CD14-positive monocyte (primary cell): ENCODE data around the gene TBX22. TPM values are rescaled to one million over a fixed set of nuclear protein-coding genes. Genes with fewer than 3 reads are reported as not detected.
"Not testable (repeated sequence)": the region's sequence is repeated elsewhere in the genome, so short reads cannot be mapped to it uniquely, and the experiment has no call there.

ENCODE experiments used
- DNase-seq, 3 donors: peaks; one replicate each; pipeline ENCODE4 v3.0.0-alpha.2; 2011 to 2022
- H2AFZ ChIP-seq: 2 replicates; pipeline ENCODE4 v1.6.0; 2012; ENCODE audit warnings: mild to moderate bottlenecking, low read depth, low read length, inconsistent platforms; ENCODE audit not compliant: insufficient read depth, poor library complexity, severe bottlenecking
- H3K27ac ChIP-seq, 2 donors: 1 replicate in 1 of 2; 2 replicates in 1 of 2; pipeline ENCODE4 v1.5.1; 2012 to 2013; ENCODE audit warnings: low read length in 2 of 2, control low read depth in 1 of 2, inconsistent platforms in 1 of 2, low read depth in 1 of 2, mild to moderate bottlenecking in 1 of 2
- H3K27me3 ChIP-seq, 2 donors: one replicate each; pipeline versions ENCODE4 v1.6.0 to v1.6.1; 2011 to 2013; ENCODE audit warnings: low read length in 2 of 2; ENCODE audit not compliant: control insufficient read depth in 2 of 2, insufficient read depth in 2 of 2
- H3K36me3 ChIP-seq, 2 donors: replicated peaks in 1 of 2; 1 replicate in 1 of 2; 2 replicates in 1 of 2; pipeline versions ENCODE4 v1.5.1 to v1.6.1; 2012 to 2013; ENCODE audit warnings: low read length in 2 of 2, control low read depth in 1 of 2, inconsistent platforms in 1 of 2, mild to moderate bottlenecking in 1 of 2; ENCODE audit not compliant: insufficient read depth in 2 of 2, control insufficient read depth in 1 of 2
- H3K4me1 ChIP-seq, 2 donors: 1 replicate in 1 of 2; 2 replicates in 1 of 2; pipeline versions ENCODE4 v1.5.1 to v1.6.1; 2012 to 2013; ENCODE audit warnings: low read length in 2 of 2, control low read depth in 1 of 2, inconsistent platforms in 1 of 2, mild to moderate bottlenecking in 1 of 2, moderate library complexity in 1 of 2; ENCODE audit not compliant: insufficient read depth in 2 of 2, control insufficient read depth in 1 of 2
- H3K4me2 ChIP-seq: replicated peaks from 2 replicates; pipeline ENCODE3; 2012; ENCODE audit warnings: low read length, moderate library complexity, mild to moderate bottlenecking; ENCODE audit not compliant: poor library complexity, severe bottlenecking; ENCODE audit errors: extremely low read depth
- H3K4me3 ChIP-seq, 3 experiments: fragments of 200-600 bp in 1 of 3; sonication (generic) in 1 of 3; replicated peaks in 1 of 3; 1 replicate in 2 of 3; 2 replicates in 1 of 3; pipeline ENCODE4 v1.5.1; 2011 to 2013; ENCODE audit warnings: low read length in 3 of 3, mild to moderate bottlenecking in 3 of 3, control low read depth in 2 of 3, low read depth in 2 of 3, inconsistent platforms in 1 of 3, moderate library complexity in 1 of 3
- H3K79me2 ChIP-seq: 2 replicates; pipeline ENCODE4 v1.6.0; 2012; ENCODE audit warnings: mild to moderate bottlenecking, control low read depth, inconsistent platforms, low read length, moderate library complexity; ENCODE audit not compliant: insufficient read depth
- H3K9ac ChIP-seq: 2 replicates; pipeline ENCODE4 v1.6.0; 2017; ENCODE audit warnings: low read length, mild to moderate bottlenecking; ENCODE audit not compliant: insufficient read depth, poor library complexity, severe bottlenecking
- H3K9me3 ChIP-seq, 2 donors: replicated peaks in 1 of 2; 1 replicate in 1 of 2; 2 replicates in 1 of 2; pipeline versions ENCODE4 v1.5.1 to v1.6.1; 2012 to 2013; ENCODE audit warnings: low read length in 2 of 2, control low read depth in 1 of 2; ENCODE audit not compliant: control insufficient read depth in 1 of 2, insufficient read depth in 1 of 2
- H4K20me1 ChIP-seq: 2 replicates; pipeline ENCODE4 v1.6.0; 2012; ENCODE audit warnings: mild to moderate bottlenecking, low read length, control low read depth, moderate library complexity; ENCODE audit not compliant: insufficient read depth
- H3K27ac Mint-ChIP-seq, 7 donors: one replicate each; pipeline ENCODE4 v1.8.0; 2020; ENCODE audit warnings: mild to moderate bottlenecking in 7 of 7, mixed read lengths in 7 of 7, moderate library complexity in 6 of 7, inconsistent platforms in 2 of 7
- H3K27me3 Mint-ChIP-seq, 3 donors: one replicate each; pipeline ENCODE4 v1.8.0; 2021 to 2022; ENCODE audit warnings: low read depth in 3 of 3, mild to moderate bottlenecking in 3 of 3, mixed read lengths in 3 of 3, moderate library complexity in 3 of 3, inconsistent platforms in 1 of 3
- H3K36me3 Mint-ChIP-seq, 2 donors: one replicate each; pipeline ENCODE4 v1.8.0; 2020; ENCODE audit warnings: mixed read lengths in 2 of 2, inconsistent platforms in 1 of 2, mild to moderate bottlenecking in 1 of 2
- H3K4me1 Mint-ChIP-seq: one replicate; pipeline ENCODE4 v1.8.0; 2020; ENCODE audit warnings: mild to moderate bottlenecking, mixed read lengths
- H3K4me3 Mint-ChIP-seq, 2 donors: one replicate each; pipeline ENCODE4 v1.8.0; 2020; ENCODE audit warnings: mild to moderate bottlenecking in 2 of 2, mixed read lengths in 2 of 2, moderate library complexity in 1 of 2
- H3K9me3 Mint-ChIP-seq, 7 donors: one replicate each; pipeline ENCODE4 v1.8.0; 2020 to 2022; ENCODE audit warnings: mixed read lengths in 7 of 7, mild to moderate bottlenecking in 6 of 7, moderate library complexity in 6 of 7, inconsistent platforms in 2 of 7
- WGBS: methylation state at CpG from one replicate; pipeline ENCODE4 v1.1.5; 2013; ENCODE audit warnings: missing lambda C conversion rate; ENCODE audit not compliant: insufficient coverage; 5-methylcytosine and 5-hydroxymethylcytosine counted together
- intact Hi-C, 2 donors: fragments of 100-400 bp; cut with micrococcal nuclease; formaldehyde crosslinking; loops; one replicate each; pipeline versions ENCODE4 v1.15.0 to v1.15.1; 2023
- polyA plus RNA-seq, 3 donors: library from polyadenylated mRNA; depleted of rRNA in 1 of 3; unstranded in 2 of 3; stranded (reverse) in 1 of 3; fragments of 300-500 nt in 2 of 3; fragments of >200 nt in 1 of 3; fragmentation: Illumina TruSeq in 2 of 3; gene quantifications; 1 replicate in 2 of 3; 2 replicates in 1 of 3; pipeline ENCODE4 v1.2.3, GENCODE V29; 2012 to 2021

The TBX22 gene
- polyA plus RNA-seq, 3 donors: not detected

DNA sequence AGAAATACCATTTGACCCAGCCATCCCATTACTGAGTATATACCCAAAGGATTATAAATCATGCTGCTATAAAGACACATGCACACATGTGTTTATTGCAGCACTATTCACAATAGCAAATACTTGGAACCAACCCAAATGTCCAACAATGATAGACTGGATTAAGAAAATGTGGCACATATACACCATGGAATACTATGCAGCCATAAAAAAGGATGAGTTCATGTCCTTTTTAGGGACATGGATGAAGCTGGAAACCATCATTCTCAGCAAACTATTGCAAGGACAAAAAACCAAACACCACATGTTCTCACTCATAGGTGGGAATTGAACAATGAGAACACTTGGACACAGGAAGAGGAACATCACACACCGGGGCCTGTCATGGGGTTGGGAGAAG is 61.1 kb downstream of the TBX22 start:
- H3K9me3 Mint-ChIP-seq: peaks cover 0 to 27% (median 12%) of the 10 kb centered on the region in 7 donors
- WGBS: no CpG with 5 or more reads among the region's 1 CpG
- intact Hi-C loops, H2AFZ ChIP-seq, H3K27ac ChIP-seq, H3K4me1 ChIP-seq, DNase-seq, H3K36me3 Mint-ChIP-seq, H3K27me3 Mint-ChIP-seq, H3K4me1 Mint-ChIP-seq, H3K27me3 ChIP-seq, H3K4me2 ChIP-seq, H4K20me1 ChIP-seq, H3K9ac ChIP-seq, H3K4me3 Mint-ChIP-seq, H3K36me3 ChIP-seq, H3K4me3 ChIP-seq, H3K79me2 ChIP-seq: not testable (repeated sequence)
- H3K9me3 ChIP-seq: peaks cover 20 to 25% of the 10 kb centered on the region in 2 donors
- H3K27ac Mint-ChIP-seq: peak overlapping the region in 1 of 7 donors; percentile 24
